Upper lobe of left lung (tissue), 6 donors: ENCODE data around the gene LRRC15. TPM values are rescaled to one million over a fixed set of nuclear protein-coding genes. Genes with fewer than 3 reads are reported as not detected.

Experiments used
- ATAC-seq, 2 donors: fragments of 200-7000 bp; cut with Tn5 transposase; one replicate each; pipeline ENCODE4 v1.9.1; 2022; ENCODE audit warnings: mild to moderate bottlenecking in 2 of 2, moderate library complexity in 2 of 2; ENCODE audit not compliant: low FRiP score in 2 of 2
- DNase-seq, 2 donors: peaks; one replicate each; pipeline ENCODE4 v3.0.0-alpha.2; 2019 to 2020
- H3K27ac ChIP-seq, 4 donors: fragments of 200-600 bp; sonication (generic); one replicate each; pipeline ENCODE4 v1.5.1; 2016 to 2019
- H3K27me3 ChIP-seq, 4 donors: fragments of 200-600 bp; sonication (generic); one replicate each; pipeline ENCODE4 v1.5.1; 2017 to 2019
- H3K36me3 ChIP-seq, 4 donors: fragments of 200-600 bp; sonication (generic); one replicate each; pipeline ENCODE4 v1.5.1; 2016 to 2019
- H3K4me1 ChIP-seq, 4 donors: fragments of 200-600 bp; sonication (generic); one replicate each; pipeline ENCODE4 v1.5.1; 2018 to 2019
- H3K4me3 ChIP-seq, 4 donors: fragments of 200-600 bp; sonication (generic); one replicate each; pipeline ENCODE4 v1.5.1; 2017 to 2019; ENCODE audit warnings: mild to moderate bottlenecking in 2 of 4, moderate library complexity in 1 of 4
- H3K9me3 ChIP-seq, 4 donors: fragments of 200-600 bp; sonication (generic); one replicate each; pipeline ENCODE4 v1.5.1; 2018 to 2019
- EP300 ChIP-seq, 4 donors: sonication (generic); formaldehyde crosslinking; IDR thresholded peaks; one replicate each; pipeline ENCODE4 v1.5.1; 2017; ENCODE audit warnings: antibody characterized with exemption in 4 of 4, control low read depth in 2 of 4
- POLR2A ChIP-seq, 4 donors: fragments of 450-650 bp; IDR thresholded peaks; one replicate each; pipeline ENCODE4 v1.5.1; 2016 to 2017; ENCODE audit warnings: antibody characterized with exemption in 4 of 4, mild to moderate bottlenecking in 2 of 4
- POLR2AphosphoS5 ChIP-seq, 2 donors: sonication (generic); formaldehyde crosslinking; IDR thresholded peaks; one replicate each; pipeline ENCODE4 v1.5.1; 2017; ENCODE audit warnings: antibody characterized with exemption in 2 of 2
- WGBS, 2 donors: methylation state at CpG; one replicate each; pipeline ENCODE4 v1.1.5; 2017 to 2018; 5-methylcytosine and 5-hydroxymethylcytosine counted together
- total RNA-seq, 6 donors: library from RNA; depleted of rRNA in 4 of 6; stranded (reverse); fragments of >200 nt in 4 of 6; gene quantifications; one replicate each; pipeline versions ENCODE4 v1.1.0 to v1.2.1, GENCODE V29; 2016 to 2021
- TF ChIP-seq, protein P1 (sequence below), 6 experiments: fragments of 450-650 bp in 4 of 6; fragments of 200-600 bp in 2 of 6; sonication (generic) in 2 of 6; IDR thresholded peaks; one replicate each; pipeline ENCODE4 v1.5.1; 2016 to 2019; ENCODE audit warnings: antibody characterized with exemption in 6 of 6
- donor health status: DM: no; HTN: no; CAD: no; lungs with moderate emphysema.
- donor health status: DM: no; HTN: yes; CAD: no; lungs with severe emphysema.

LRRC15 gene
- total RNA-seq, 6 donors from 2014 or later, result 0.15 to 1.1 (median 1.0) TPM; not detected in 3

- Histone ChIP-seq H3K4me3 (no peak overlapping the region), H3K9me3 (no peaks in the 10 kb centered on the region), H3K36me3 (no peaks in the 10 kb centered on the region), H3K4me1 (peaks cover 5 to 8% (median 6%) of the 10 kb centered on the region in 4 donors), H3K27ac (no peak overlapping the region), H3K27me3 (peaks cover 0 to 2% (median 0%) of the 10 kb centered on the region in 4 donors)
- DNase-seq, result no peak
- TF ChIP-seq, protein P1, sequence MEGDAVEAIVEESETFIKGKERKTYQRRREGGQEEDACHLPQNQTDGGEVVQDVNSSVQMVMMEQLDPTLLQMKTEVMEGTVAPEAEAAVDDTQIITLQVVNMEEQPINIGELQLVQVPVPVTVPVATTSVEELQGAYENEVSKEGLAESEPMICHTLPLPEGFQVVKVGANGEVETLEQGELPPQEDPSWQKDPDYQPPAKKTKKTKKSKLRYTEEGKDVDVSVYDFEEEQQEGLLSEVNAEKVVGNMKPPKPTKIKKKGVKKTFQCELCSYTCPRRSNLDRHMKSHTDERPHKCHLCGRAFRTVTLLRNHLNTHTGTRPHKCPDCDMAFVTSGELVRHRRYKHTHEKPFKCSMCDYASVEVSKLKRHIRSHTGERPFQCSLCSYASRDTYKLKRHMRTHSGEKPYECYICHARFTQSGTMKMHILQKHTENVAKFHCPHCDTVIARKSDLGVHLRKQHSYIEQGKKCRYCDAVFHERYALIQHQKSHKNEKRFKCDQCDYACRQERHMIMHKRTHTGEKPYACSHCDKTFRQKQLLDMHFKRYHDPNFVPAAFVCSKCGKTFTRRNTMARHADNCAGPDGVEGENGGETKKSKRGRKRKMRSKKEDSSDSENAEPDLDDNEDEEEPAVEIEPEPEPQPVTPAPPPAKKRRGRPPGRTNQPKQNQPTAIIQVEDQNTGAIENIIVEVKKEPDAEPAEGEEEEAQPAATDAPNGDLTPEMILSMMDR (IDR thresholded peaks at IDR 0.05), result no peak
- no peak for TF ChIP-seq EP300 (IDR thresholded peaks at IDR 0.05)
- TF ChIP-seq POLR2AphosphoS5 (IDR thresholded peaks at IDR 0.05), result no peak
- no peak for TF ChIP-seq POLR2A (IDR thresholded peaks at IDR 0.05)
- 79 to 81% methylated on average over 13 of the region's 13 CpGs for whole genome bisulfite sequencing, 2 donors
- ATAC-seq, result no peak
These were observed 31.4 kb downstream of the LRRC15 start for GRCh38 chr3:194337965-194338753.

- WGBS, 2 donors, result 87 to 90% methylated on average over 17 of the region's 17 CpGs
- no peak overlapping the region for H3K4me3 ChIP-seq
- ATAC-seq, result no peak
These were observed 32.8 kb downstream of the LRRC15 start for GRCh38 chr3:194336601-194337355.

GRCh38 chr3:194333981-194334320 is 35.6 kb downstream of the LRRC15 start:
- Histone ChIP-seq H3K27ac (no peak overlapping the region), H3K27me3 (peaks cover 0 to 2% (median 0%) of the 10 kb centered on the region in 4 donors), H3K4me3 (peak overlapping the region in 2 of 4 donors; percentile 46 to 50), H3K36me3 (no peaks in the 10 kb centered on the region), H3K9me3 (no peaks in the 10 kb centered on the region), H3K4me1 (peaks cover 6 to 19% (median 7%) of the 10 kb centered on the region in 4 donors)
- DNase-seq (no peak), ATAC-seq (no peak)
- WGBS, 2 donors, result 33 to 46% methylated on average over 11 to 15 of the region's 15 CpGs
- TF ChIP-seq, protein P1 (IDR thresholded peaks at IDR 0.05), result peak in 1 of 6 experiments; percentile 28
- no peak for TF ChIP-seq POLR2AphosphoS5 (IDR thresholded peaks at IDR 0.05)

More at GRCh38 chr3:194336601-194337355, 32.8 kb downstream of the LRRC15 start:
- Histone ChIP-seq H3K27ac (no peak overlapping the region), H3K9me3 (no peaks in the 10 kb centered on the region), H3K4me1 (peaks cover 6 to 9% (median 7%) of the 10 kb centered on the region in 4 donors), H3K36me3 (no peaks in the 10 kb centered on the region), H3K27me3 (peaks cover 0 to 2% (median 0%) of the 10 kb centered on the region in 4 donors)
- TF ChIP-seq EP300 (IDR thresholded peaks at IDR 0.05) (no peak), POLR2AphosphoS5 (IDR thresholded peaks at IDR 0.05) (no peak), POLR2A (IDR thresholded peaks at IDR 0.05) (no peak)
- TF ChIP-seq, protein P1 (IDR thresholded peaks at IDR 0.05), result no peak
- DNase-seq, result no peak

DNA sequence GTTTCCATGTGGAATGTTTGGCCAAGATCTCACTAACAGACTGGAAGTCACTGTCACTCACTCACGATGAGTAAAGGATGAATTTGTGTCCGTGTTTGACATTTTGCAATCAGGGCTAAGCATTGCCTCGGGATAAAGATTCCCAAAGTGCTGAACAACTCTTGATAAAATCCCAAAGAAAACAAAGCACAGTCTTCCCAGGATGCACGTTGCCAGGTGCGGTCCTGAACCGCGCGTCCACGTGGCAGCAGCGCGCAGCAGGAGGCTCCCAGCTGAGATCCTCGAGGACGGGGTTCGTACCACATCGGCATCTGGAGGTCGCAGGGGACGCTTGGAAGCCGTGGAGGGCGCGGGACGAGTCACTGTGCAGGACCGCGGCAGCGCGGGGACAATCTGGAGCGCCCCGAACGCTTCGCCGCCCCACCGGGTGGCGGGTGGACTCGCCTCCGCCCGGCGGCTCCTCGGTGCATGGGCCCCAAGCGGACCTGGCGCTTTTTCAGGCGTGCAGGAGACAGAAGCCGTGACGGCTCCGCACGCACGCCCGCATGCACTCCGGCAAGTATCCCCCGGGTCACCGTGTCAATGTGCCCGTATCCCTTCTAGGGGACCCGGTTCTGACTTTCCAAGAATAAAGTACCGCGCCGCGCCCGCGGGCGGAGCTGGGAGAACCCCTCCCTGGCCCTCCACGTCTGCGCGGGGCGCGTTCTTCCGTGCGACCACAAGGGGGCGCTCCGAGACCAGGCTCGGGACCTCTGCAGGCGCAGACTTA is 36.1 kb downstream of the LRRC15 start:
- Histone ChIP-seq H3K27ac (no peak overlapping the region), H3K4me1 (peaks cover 6 to 19% (median 7%) of the 10 kb centered on the region in 4 donors), H3K9me3 (no peaks in the 10 kb centered on the region), H3K4me3 (peak overlapping the region in 3 of 4 donors; percentile 39 to 50 (median 46)), H3K27me3 (peaks cover 0 to 2% (median 0%) of the 10 kb centered on the region in 4 donors), H3K36me3 (no peaks in the 10 kb centered on the region)
- peak; percentile 79 to 96 for DNase-seq
- TF ChIP-seq, protein P1 (IDR thresholded peaks at IDR 0.05), result peak; percentile 95 to 98 (median 97)
- TF ChIP-seq EP300 (IDR thresholded peaks at IDR 0.05), result no peak
- ATAC-seq, result peak; percentile 93 to 96
- WGBS, 2 donors, result 5 to 12% methylated on average over 14 to 44 of the region's 69 CpGs
